Activated CD4-positive, alpha-beta T cell treated with anti-CD3 and anti-CD28 coated beads, Interleukin-2, amount 50 U/mL, for 24 hours (primary cell): ENCODE results near the gene PFDN4.

Source experiments
- DNase-seq, 2 donors: peaks; one replicate each; pipeline ENCODE4 v3.0.0-alpha.2; 2020; ENCODE audit warnings: low read depth in 1 of 2, low spot score in 1 of 2

The PFDN4 gene

DNA sequence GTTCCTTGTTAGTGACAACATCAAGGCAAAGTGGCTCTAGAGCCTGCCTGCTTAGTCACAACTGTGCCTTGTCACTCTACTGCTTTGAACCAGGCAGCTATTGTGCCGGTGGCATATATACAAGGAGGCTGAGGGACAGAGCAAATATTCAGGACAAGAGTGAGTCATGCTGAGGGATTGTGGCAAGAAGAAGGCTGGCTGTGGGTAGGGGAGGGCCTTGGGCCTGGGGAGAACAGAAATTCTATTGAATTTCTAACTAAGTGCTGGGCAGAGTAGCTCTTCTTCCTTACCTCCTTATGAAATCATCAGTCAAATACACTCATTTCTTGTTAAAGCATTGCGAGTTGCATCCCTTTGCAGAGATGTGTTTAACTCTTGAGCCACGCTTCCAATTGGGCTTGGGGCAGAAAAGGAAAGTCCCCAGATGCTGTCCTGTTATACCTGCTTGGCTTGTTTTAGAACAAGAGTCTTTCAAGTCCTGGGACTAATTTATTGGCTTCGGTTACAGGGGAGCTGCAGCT is 59.7 kb downstream of the PFDN4 start:
- DNase-seq: no peak

DNA sequence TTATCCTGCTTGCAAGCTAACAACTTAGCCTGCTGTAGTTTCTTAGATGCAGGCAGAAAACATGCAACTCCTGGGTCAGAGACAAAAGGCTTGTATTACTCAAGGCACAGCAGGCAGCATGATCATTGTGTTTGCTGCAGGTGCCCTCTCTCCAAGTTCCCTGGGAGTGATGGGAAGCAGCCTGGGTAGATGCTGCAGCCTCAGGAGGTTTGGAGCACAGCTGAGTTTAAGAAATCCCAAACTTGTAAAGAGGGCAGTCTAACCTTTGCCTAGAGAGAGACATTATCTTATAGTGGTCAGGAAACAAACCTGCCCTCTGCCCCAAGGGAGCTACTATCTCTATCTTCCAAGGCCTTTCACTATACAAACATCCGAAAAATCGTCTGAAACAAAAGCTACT is 61.1 kb downstream of the PFDN4 start:
- DNase-seq: no peak
